Breast epithelium (tissue), 3 donors: ENCODE results near the gene SPATA2.

Experiments
- CTCF ChIP-seq, 3 donors: fragments of 450-650 bp; IDR thresholded peaks; one replicate each; pipeline ENCODE4 v1.5.1; 2016 to 2017; ENCODE audit warnings: antibody characterized with exemption in 3 of 3, mild to moderate bottlenecking in 3 of 3, moderate library complexity in 3 of 3
- POLR2A ChIP-seq: fragments of 450-650 bp; IDR thresholded peaks from one replicate; pipeline ENCODE4 v1.6.1; 2016; ENCODE audit warnings: antibody characterized with exemption, mild to moderate bottlenecking, moderate library complexity
- POLR2AphosphoS5 ChIP-seq, 3 donors: sonication (generic); formaldehyde crosslinking; IDR thresholded peaks; one replicate each; pipeline ENCODE4 v1.6.1; 2017; ENCODE audit warnings: antibody characterized with exemption in 3 of 3

DNA sequence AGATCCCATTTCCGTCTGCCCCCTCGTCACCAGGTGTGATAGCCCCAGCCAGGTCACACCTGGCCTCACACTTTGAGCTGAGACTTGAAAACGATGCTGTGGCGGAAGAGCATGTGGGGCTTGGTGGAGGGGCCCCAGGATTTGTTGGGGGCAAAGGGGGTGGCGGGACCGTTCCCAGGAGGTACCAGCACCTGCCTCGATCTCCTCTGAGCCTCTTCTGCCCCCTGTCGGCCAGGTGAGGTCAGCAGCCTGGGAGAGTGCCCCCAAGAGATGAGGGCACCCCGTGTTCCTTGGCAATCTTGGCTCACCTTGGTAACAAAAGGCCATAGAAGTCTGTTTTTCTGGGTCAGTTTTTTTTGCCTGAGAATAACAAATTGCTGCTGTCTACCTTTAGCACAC is 25.4 kb downstream of the SPATA2 start:
- TF ChIP-seq CTCF (IDR thresholded peaks at IDR 0.05) (peak in 2 of 3 donors; percentile 15 to 42), POLR2AphosphoS5 (IDR thresholded peaks at IDR 0.05) (no peak), POLR2A (no peak)
